SK-N-SH (cell line): ENCODE results near the gene CCS. TPM values are rescaled to one million over a fixed set of nuclear protein-coding genes. Genes with fewer than 3 reads are reported as not detected.

Experiments used
- CTCF ChIA-PET: fragments of 300-600, 350-600 bp; formaldehyde crosslinking; extraction: SDS; loops from one replicate; lab custom pipeline; 2021; lab: Yijun Ruan, JAX
- POLR2A ChIA-PET: fragments of 350-600 bp; sonication (Branson Sonifier 250); formaldehyde crosslinking; extraction: SDS; loops from one replicate; lab custom pipeline; 2020; ENCODE audit warnings: antibody characterized with exemption, inconsistent platforms; lab: Yijun Ruan, JAX
- DNase-seq: peaks from one replicate; pipeline ENCODE4 v3.0.0; 2012
- H2AFZ ChIP-seq: fragments of 200-600 bp; sonication (generic); 2 replicates; pipeline ENCODE4 v1.8.1; 2016; ENCODE audit warnings: antibody characterized with exemption, mild to moderate bottlenecking, low read depth
- H3F3A ChIP-seq: fragments of 200-600 bp; sonication (generic); replicated peaks from 2 replicates; pipeline ENCODE3; 2016; ENCODE audit warnings: antibody characterized with exemption, mild to moderate bottlenecking; ENCODE audit not compliant: insufficient read depth
- H3K27ac ChIP-seq, 2 experiments: fragments of 200-500 bp in 1 of 2; fragments of 200-600 bp in 1 of 2; sonication (Bioruptor generic) in 1 of 2; sonication (generic), shearing (Covaris generic) in 1 of 2; 2 replicates each; pipeline versions ENCODE4 v1.5.1 to v1.6.1; 2014 to 2016; ENCODE audit warnings: low read depth in 2 of 2, inconsistent platforms in 1 of 2, low read length in 1 of 2, mild to moderate bottlenecking in 1 of 2, mixed read lengths in 1 of 2
- H3K27me3 ChIP-seq: fragments of 200-600 bp; sonication (generic), shearing (Covaris generic); 2 replicates; pipeline ENCODE4 v1.6.1; 2016; ENCODE audit warnings: mixed run types; ENCODE audit not compliant: insufficient read depth
- H3K36me3 ChIP-seq, 2 experiments: fragments of 200-500 bp in 1 of 2; fragments of 200-600 bp in 1 of 2; sonication (Bioruptor generic) in 1 of 2; sonication (generic) in 1 of 2; replicated peaks in 1 of 2; 2 replicates each; pipeline versions ENCODE3 to v1.5.1; 2014 to 2016; ENCODE audit warnings: low read length in 1 of 2, mild to moderate bottlenecking in 1 of 2; ENCODE audit not compliant: insufficient read depth in 2 of 2, control insufficient read depth in 1 of 2
- H3K4me1 ChIP-seq, 2 experiments: fragments of 200-500 bp in 1 of 2; fragments of 200-600 bp in 1 of 2; sonication (Bioruptor generic) in 1 of 2; sonication (generic), shearing (Covaris generic) in 1 of 2; 2 replicates each; pipeline versions ENCODE4 v1.5.1 to v1.6.1; 2014 to 2016; ENCODE audit warnings: low read depth in 1 of 2, low read length in 1 of 2, mixed run types in 1 of 2; ENCODE audit not compliant: insufficient read depth in 2 of 2, control insufficient read depth in 1 of 2
- H3K4me2 ChIP-seq: fragments of 200-600 bp; sonication (generic), shearing (Covaris generic); 2 replicates; pipeline ENCODE4 v1.6.1; 2017; ENCODE audit warnings: mixed run types
- H3K4me3 ChIP-seq, 2 experiments: fragments of 200-500 bp in 1 of 2; fragments of 200-600 bp in 1 of 2; sonication (Bioruptor generic) in 1 of 2; sonication (generic), shearing (Covaris generic) in 1 of 2; 2 replicates each; pipeline versions ENCODE4 v1.5.1 to v1.8.1; 2014 to 2016; ENCODE audit warnings: low read depth in 2 of 2, inconsistent platforms in 1 of 2, low read length in 1 of 2, mild to moderate bottlenecking in 1 of 2, mixed read lengths in 1 of 2, moderate library complexity in 1 of 2
- H3K79me2 ChIP-seq: fragments of 200-600 bp; sonication (generic); 2 replicates; pipeline ENCODE4 v1.8.1; 2017; ENCODE audit warnings: mild to moderate bottlenecking; ENCODE audit not compliant: insufficient read depth
- H3K9ac ChIP-seq: fragments of 200-600 bp; sonication (generic); 2 replicates; pipeline ENCODE4 v1.6.1; 2017; ENCODE audit warnings: mixed run types
- H3K9me2 ChIP-seq: fragments of 200-600 bp; sonication (generic); 2 replicates; pipeline ENCODE4 v1.6.1; 2017; ENCODE audit warnings: mixed run types
- H3K9me3 ChIP-seq: fragments of 200-600 bp; sonication (generic); 2 replicates; pipeline ENCODE4 v1.6.1; 2017; ENCODE audit warnings: mixed run types, mild to moderate bottlenecking, moderate library complexity
- H4K20me1 ChIP-seq: fragments of 200-600 bp; sonication (generic); 2 replicates; pipeline ENCODE4 v1.6.1; 2017; ENCODE audit warnings: mild to moderate bottlenecking, mixed run types; ENCODE audit not compliant: insufficient read depth
- CHD2 ChIP-seq: fragments of 150-350 bp; IDR thresholded peaks from 2 replicates; pipeline ENCODE4 v1.6.1; 2018; ENCODE audit warnings: low read length; ENCODE audit not compliant: partially characterized antibody
- ELF1 ChIP-seq: IDR thresholded peaks from 2 replicates; pipeline ENCODE4 v1.4.0; 2012
- EP300 ChIP-seq, 2 experiments: IDR thresholded peaks; 2 replicates each; pipeline versions ENCODE4 v1.4.0 to v1.6.1; 2012; ENCODE audit warnings: borderline replicate concordance in 1 of 2, low read depth in 1 of 2, low read length in 1 of 2
- EZH2phosphoT487 ChIP-seq: fragments of 200-600 bp; sonication (generic); IDR thresholded peaks from 2 replicates; pipeline ENCODE4 v1.6.1; 2017; ENCODE audit warnings: low read depth, mixed run types, mild to moderate bottlenecking, antibody characterized with exemption, moderate library complexity, borderline replicate concordance
- FOXM1 ChIP-seq: IDR thresholded peaks from 2 replicates; pipeline ENCODE4 v1.4.0; 2012; ENCODE audit warnings: low read depth, mild to moderate bottlenecking
- JUND ChIP-seq: IDR thresholded peaks from 2 replicates; pipeline ENCODE4 v1.4.0; 2012
- MXI1 ChIP-seq: IDR thresholded peaks from 2 replicates; pipeline ENCODE4 v1.6.1; 2012; ENCODE audit warnings: mild to moderate bottlenecking, low read depth, low read length, improper control_type of control experiment
- NFIC ChIP-seq: IDR thresholded peaks from 2 replicates; pipeline ENCODE4 v1.4.0; 2012; ENCODE audit warnings: borderline replicate concordance
- NRF1 ChIP-seq: IDR thresholded peaks from 2 replicates; pipeline ENCODE4 v1.6.1; 2012; ENCODE audit warnings: low read depth, mild to moderate bottlenecking, low read length
- POLR2AphosphoS5 ChIP-seq: IDR thresholded peaks from 2 replicates; pipeline ENCODE4 v1.6.1; 2012; ENCODE audit warnings: low read depth, low read length
- RCOR1 ChIP-seq: fragments of 150-350 bp; IDR thresholded peaks from 2 replicates; pipeline ENCODE4 v1.6.1; 2017; ENCODE audit warnings: antibody characterized with exemption, low read length
- RXRA ChIP-seq: IDR thresholded peaks from 2 replicates; pipeline ENCODE4 v1.4.0; 2012; ENCODE audit warnings: low read depth, mild to moderate bottlenecking, borderline replicate concordance
- SIN3A ChIP-seq: IDR thresholded peaks from 2 replicates; pipeline ENCODE4 v1.6.1; 2012; ENCODE audit warnings: low read depth, mild to moderate bottlenecking, low read length, moderate library complexity, borderline replicate concordance
- SMC3 ChIP-seq: IDR thresholded peaks from 2 replicates; pipeline ENCODE4 v1.6.1; 2012; ENCODE audit warnings: low read depth, low read length, improper control_type of control experiment
- TCF12 ChIP-seq: IDR thresholded peaks from 2 replicates; pipeline ENCODE4 v1.4.0; 2012
- TEAD4 ChIP-seq: IDR thresholded peaks from 2 replicates; pipeline ENCODE4 v1.4.0; 2012; ENCODE audit warnings: mild to moderate bottlenecking, borderline replicate concordance; ENCODE audit not compliant: insufficient read depth
- YY1 ChIP-seq: IDR thresholded peaks from 2 replicates; pipeline ENCODE4 v1.4.0; 2012; ENCODE audit warnings: low read depth, mild to moderate bottlenecking
- WGBS: methylation state at CpG from one replicate; pipeline ENCODE4 v1.1.6; 2017; ENCODE audit warnings: low lambda C conversion rate; 5-methylcytosine and 5-hydroxymethylcytosine counted together
- polyA plus RNA-seq, 3 experiments: library from polyadenylated mRNA; depleted of rRNA; stranded (reverse); fragments of >200 nt; gene quantifications; 2 replicates each; pipeline ENCODE4 v1.2.3, GENCODE V29; 2012
- TF ChIP-seq, protein P1 (sequence below): IDR thresholded peaks from 2 replicates; pipeline ENCODE4 v1.6.1; 2012; ENCODE audit warnings: mild to moderate bottlenecking, low read depth, low read length, moderate library complexity
- TF ChIP-seq, protein P2 (sequence below): fragments of 150-350 bp; IDR thresholded peaks from 2 replicates; pipeline ENCODE4 v1.6.1; 2017; ENCODE audit warnings: antibody characterized with exemption, low read length, low read depth, borderline replicate concordance
- TF ChIP-seq, protein P3 (sequence below): fragments of 150-350 bp; IDR thresholded peaks from 2 replicates; pipeline ENCODE4 v1.6.1; 2016; ENCODE audit warnings: mild to moderate bottlenecking, low read depth, low read length
- TF ChIP-seq, protein P4 (sequence below): IDR thresholded peaks from 2 replicates; pipeline ENCODE4 v1.4.0; 2012; ENCODE audit warnings: low read depth

The CCS gene
- polyA plus RNA-seq, 1 of the 3 experiments (the other 2 are of a cell fraction): 56.1 TPM

- CTCF ChIA-PET: interaction anchor here (0.7 kb wide), 1 partner anchor 22 kb away, joined by 3 read pairs; no protein-coding TSS in a partner anchor
- 94% methylated on average over 13 of the region's 13 CpGs for WGBS
These were observed 21.1 kb downstream of the CCS start for GRCh38 chr11:66614073-66614472.

DNA sequence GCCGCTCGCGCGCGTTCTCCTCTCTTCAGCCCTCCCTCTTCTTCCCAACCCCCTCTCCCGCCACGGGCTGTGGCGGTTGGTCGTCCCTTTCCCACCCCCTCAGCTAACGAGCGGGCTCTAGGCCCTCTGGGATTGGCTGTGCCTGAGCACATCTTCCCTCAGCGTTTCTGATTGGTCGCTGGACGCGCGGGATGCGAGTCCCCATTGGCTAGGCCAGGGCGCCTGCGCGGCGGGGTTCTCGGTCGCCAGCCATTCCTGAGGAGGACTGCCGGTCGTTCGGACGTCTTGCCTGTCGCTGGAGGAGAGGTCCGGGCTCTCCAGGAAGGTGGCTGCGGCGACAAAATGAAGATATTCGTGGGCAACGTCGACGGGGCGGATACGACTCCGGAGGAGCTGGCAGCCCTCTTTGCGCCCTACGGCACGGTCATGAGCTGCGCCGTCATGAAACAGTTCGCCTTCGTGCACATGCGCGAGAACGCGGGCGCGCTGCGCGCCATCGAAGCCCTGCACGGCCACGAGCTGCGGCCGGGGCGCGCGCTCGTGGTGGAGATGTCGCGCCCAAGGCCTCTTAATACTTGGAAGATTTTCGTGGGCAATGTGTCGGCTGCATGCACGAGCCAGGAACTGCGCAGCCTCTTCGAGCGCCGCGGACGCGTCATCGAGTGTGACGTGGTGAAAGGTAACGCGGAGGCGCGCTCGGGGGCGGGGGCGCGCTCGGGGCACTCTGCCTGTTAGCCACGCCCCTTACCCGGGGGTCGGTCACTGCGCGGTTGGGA, 23.6 kb downstream of the CCS start, which contains the start of gene RBM14:
Gene RBM14 (plus strand): TSS at position 252 of the 776 bp plus-strand sequence. CDS start 91 bp downstream, at position 343.
- peak within 1 kb of the TSS; percentile 52; the same call in 1 of the 2 replicates for H2AFZ ChIP-seq
- H3K4me1 ChIP-seq: peaks cover 8 to 11% of the 10 kb centered on the region in 2 experiments; a peak in 3 of 4 replicates
- no peaks in the 10 kb centered on the region for H3K9me3 ChIP-seq
- peaks cover 9% of the 10 kb centered on the region for H3F3A ChIP-seq
- H3K4me3 ChIP-seq: peak within 1 kb of the TSS; percentile 73 to 75
- WGBS: under 1% methylated on average over 29 of the region's 90 CpGs
- peaks cover 48% of the 10 kb centered on the region for H4K20me1 ChIP-seq
- H3K79me2 ChIP-seq: peaks cover 63% of the 10 kb centered on the region
- H3K4me2 ChIP-seq: peak within 1 kb of the TSS; percentile 90
- ChIA-PET POLR2A (interaction anchor here (0.9 to 2.5 kb wide), 10 partner anchors 8 to 227 kb away, joined by 3 to 18 read pairs (median 4); partner anchors contain the start of genes CCDC87, CCS, RBM4 and RBM4B), CTCF (interaction anchor here (0.7 to 2.3 kb wide), 3 partner anchors 24 to 62 kb away, joined by 3 to 8 read pairs (median 3); partner anchors contain the start of genes CCDC87, CCS and RBM4B)
- H3K9me2 ChIP-seq: no peaks in the 10 kb centered on the region
- peak within 1 kb of the TSS; percentile 86 for H3K9ac ChIP-seq
- peaks cover 4 to 8% of the 10 kb centered on the region in 2 experiments for H3K36me3 ChIP-seq
- DNase-seq: peak; percentile 99
- no peaks in the 10 kb centered on the region for H3K27me3 ChIP-seq
- peak within 1 kb of the TSS; percentile 87 to 91 for H3K27ac ChIP-seq
- no peak for TF ChIP-seq FOXM1
- no peak for TF ChIP-seq ELF1
- TF ChIP-seq RXRA: no peak
- peak; percentile 99 for TF ChIP-seq POLR2AphosphoS5
- TF ChIP-seq EZH2phosphoT487: no peak
- TF ChIP-seq, protein P1, sequence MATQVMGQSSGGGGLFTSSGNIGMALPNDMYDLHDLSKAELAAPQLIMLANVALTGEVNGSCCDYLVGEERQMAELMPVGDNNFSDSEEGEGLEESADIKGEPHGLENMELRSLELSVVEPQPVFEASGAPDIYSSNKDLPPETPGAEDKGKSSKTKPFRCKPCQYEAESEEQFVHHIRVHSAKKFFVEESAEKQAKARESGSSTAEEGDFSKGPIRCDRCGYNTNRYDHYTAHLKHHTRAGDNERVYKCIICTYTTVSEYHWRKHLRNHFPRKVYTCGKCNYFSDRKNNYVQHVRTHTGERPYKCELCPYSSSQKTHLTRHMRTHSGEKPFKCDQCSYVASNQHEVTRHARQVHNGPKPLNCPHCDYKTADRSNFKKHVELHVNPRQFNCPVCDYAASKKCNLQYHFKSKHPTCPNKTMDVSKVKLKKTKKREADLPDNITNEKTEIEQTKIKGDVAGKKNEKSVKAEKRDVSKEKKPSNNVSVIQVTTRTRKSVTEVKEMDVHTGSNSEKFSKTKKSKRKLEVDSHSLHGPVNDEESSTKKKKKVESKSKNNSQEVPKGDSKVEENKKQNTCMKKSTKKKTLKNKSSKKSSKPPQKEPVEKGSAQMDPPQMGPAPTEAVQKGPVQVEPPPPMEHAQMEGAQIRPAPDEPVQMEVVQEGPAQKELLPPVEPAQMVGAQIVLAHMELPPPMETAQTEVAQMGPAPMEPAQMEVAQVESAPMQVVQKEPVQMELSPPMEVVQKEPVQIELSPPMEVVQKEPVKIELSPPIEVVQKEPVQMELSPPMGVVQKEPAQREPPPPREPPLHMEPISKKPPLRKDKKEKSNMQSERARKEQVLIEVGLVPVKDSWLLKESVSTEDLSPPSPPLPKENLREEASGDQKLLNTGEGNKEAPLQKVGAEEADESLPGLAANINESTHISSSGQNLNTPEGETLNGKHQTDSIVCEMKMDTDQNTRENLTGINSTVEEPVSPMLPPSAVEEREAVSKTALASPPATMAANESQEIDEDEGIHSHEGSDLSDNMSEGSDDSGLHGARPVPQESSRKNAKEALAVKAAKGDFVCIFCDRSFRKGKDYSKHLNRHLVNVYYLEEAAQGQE: peak; percentile 53; the same call in 1 of the 2 replicates
- TF ChIP-seq JUND: no peak
- TF ChIP-seq CHD2: peak; percentile 96
- TF ChIP-seq EP300 (IDR thresholded peaks at IDR 0.05; ENCODE audit: borderline replicate concordance in 1 of 2, low read depth in 1 of 2, low read length in 1 of 2): no peak
- TF ChIP-seq YY1: peak; percentile 80
- TF ChIP-seq SIN3A: no peak; the same call in 1 of the 2 replicates
- TF ChIP-seq NFIC: no peak
- peak; percentile 79 for TF ChIP-seq MXI1
- TF ChIP-seq, protein P2, sequence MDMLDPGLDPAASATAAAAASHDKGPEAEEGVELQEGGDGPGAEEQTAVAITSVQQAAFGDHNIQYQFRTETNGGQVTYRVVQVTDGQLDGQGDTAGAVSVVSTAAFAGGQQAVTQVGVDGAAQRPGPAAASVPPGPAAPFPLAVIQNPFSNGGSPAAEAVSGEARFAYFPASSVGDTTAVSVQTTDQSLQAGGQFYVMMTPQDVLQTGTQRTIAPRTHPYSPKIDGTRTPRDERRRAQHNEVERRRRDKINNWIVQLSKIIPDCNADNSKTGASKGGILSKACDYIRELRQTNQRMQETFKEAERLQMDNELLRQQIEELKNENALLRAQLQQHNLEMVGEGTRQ: no peak
- TF ChIP-seq TEAD4: no peak
- TF ChIP-seq, protein P3, sequence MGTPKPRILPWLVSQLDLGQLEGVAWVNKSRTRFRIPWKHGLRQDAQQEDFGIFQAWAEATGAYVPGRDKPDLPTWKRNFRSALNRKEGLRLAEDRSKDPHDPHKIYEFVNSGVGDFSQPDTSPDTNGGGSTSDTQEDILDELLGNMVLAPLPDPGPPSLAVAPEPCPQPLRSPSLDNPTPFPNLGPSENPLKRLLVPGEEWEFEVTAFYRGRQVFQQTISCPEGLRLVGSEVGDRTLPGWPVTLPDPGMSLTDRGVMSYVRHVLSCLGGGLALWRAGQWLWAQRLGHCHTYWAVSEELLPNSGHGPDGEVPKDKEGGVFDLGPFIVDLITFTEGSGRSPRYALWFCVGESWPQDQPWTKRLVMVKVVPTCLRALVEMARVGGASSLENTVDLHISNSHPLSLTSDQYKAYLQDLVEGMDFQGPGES: peak; percentile 83
- TF ChIP-seq, protein P4, sequence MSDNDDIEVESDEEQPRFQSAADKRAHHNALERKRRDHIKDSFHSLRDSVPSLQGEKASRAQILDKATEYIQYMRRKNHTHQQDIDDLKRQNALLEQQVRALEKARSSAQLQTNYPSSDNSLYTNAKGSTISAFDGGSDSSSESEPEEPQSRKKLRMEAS: peak; percentile 84
- TF ChIP-seq SMC3: no peak
- TF ChIP-seq TCF12: no peak
- peak; percentile 73 for TF ChIP-seq NRF1
- TF ChIP-seq RCOR1: no peak

More at GRCh38 chr11:66614073-66614472, 21.1 kb downstream of the CCS start:
- Histone ChIP-seq H2AFZ (no peak overlapping the region), H3K9ac (no peak overlapping the region), H3K9me2 (no peaks in the 10 kb centered on the region), H4K20me1 (peaks cover 23% of the 10 kb centered on the region), H3K79me2 (peaks cover 38% of the 10 kb centered on the region), H3K4me2 (no peak overlapping the region), H3K36me3 (peaks cover 0 to 4% of the 10 kb centered on the region in 2 experiments), H3K27me3 (no peaks in the 10 kb centered on the region), H3K4me3 (no peak overlapping the region), H3F3A (peaks cover 9% of the 10 kb centered on the region), H3K9me3 (no peaks in the 10 kb centered on the region), H3K27ac (no peak overlapping the region), H3K4me1 (peaks cover 8 to 11% of the 10 kb centered on the region in 2 experiments; a peak in 2 of 4 replicates)
- no peak for DNase-seq
- POLR2A ChIA-PET: no interaction called here
- TF ChIP-seq EP300 (IDR thresholded peaks at IDR 0.05; ENCODE audit: borderline replicate concordance in 1 of 2, low read depth in 1 of 2, low read length in 1 of 2): no peak
